ENCODE results near the gene ABCF2. TPM values are rescaled to one million over a fixed set of nuclear protein-coding genes. Genes with fewer than 3 reads are reported as not detected.

ABCF2 gene
- total RNA-seq, 1 donor from 2014 or later = 28.8 TPM

DNA sequence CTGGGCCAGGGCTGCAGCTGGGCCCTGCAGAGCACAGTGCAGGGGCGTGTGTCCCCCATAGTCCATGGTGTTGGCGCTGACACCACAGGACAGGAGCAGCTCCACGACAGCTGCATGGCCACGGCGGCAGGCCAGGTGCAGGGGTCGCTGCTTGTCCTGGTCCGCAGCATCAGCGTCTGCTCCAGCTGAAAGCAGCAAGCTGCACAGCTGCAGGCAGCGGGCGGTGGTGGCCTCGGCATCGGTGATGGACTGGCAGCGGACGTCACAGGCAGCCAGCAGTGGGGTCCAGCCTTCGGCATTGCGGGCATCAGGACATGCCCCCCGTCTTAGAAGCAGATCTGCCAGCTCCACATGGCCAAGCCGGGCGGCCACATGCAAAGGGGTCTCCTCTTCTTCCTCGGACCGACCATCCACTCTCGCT lies 46.0 kb downstream of the ABCF2 start:
- DNase-seq (ENCODE audit: low spot score) = peak; percentile 76
- intact Hi-C loops (cut with DNase I) = no loop called here

- intact Hi-C loops (cut with DNase I) = loop anchor here (5.0 kb wide), 1 partner anchor 62 kb away; no protein-coding TSS in a partner anchor
- peak; percentile 9 for DNase-seq (ENCODE audit: low spot score)
Observed at GRCh38 chr7:151179946-151180345, 47.1 kb downstream of the ABCF2 start.

DNA sequence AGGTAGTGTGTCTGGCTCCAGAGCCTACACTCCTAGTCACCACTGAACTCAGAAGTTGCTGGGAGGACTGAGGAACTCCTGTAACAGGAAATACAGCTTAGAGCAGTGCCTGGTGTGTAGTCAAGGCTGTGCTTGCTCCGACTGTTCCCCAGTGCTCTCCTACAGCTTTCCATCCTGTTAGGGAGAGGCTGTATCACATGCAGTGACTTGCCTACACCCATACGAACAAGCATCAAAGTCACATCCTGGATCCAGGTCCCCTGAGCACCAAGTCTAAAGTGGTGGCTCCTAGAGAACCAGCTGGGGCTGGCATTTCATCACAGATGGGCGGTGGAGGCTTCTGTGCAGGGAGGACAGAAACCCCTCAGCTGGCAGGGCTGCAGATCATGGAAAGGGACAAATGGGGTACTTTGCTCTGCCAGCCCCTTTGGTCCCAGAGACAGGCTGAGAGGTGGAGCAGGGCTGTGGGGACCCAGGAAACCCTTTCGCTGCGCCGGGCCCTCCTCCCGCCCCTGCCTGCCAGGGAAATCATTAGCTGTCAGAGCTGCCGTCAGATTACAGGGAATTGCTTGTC lies 47.6 kb downstream of the ABCF2 start:
- DNase-seq (ENCODE audit: low spot score) = no peak
- intact Hi-C loops (cut with DNase I) = loop anchor here (5.0 kb wide), 1 partner anchor 63 kb away; no protein-coding TSS in a partner anchor

- no peak for DNase-seq (ENCODE audit: low spot score)
- intact Hi-C loops (cut with DNase I) = loop anchor here (5.0 kb wide), 1 partner anchor 63 kb away; no protein-coding TSS in a partner anchor
Observed at GRCh38 chr7:151178831-151179230, 48.2 kb downstream of the ABCF2 start.

GRCh38 chr7:151178236-151178635 lies 48.8 kb downstream of the ABCF2 start:
- DNase-seq (ENCODE audit: low spot score) = no peak
- intact Hi-C loops (cut with DNase I) = loop anchor here (5.0 kb wide), 1 partner anchor 64 kb away; no protein-coding TSS in a partner anchor

GRCh38 chr7:151177310-151177709 lies 49.7 kb downstream of the ABCF2 start:
- intact Hi-C loops (cut with DNase I) = loop anchor here (5.0 kb wide), 1 partner anchor 65 kb away; no protein-coding TSS in a partner anchor
- DNase-seq (ENCODE audit: low spot score) = no peak

- no peak for DNase-seq (ENCODE audit: low spot score)
- intact Hi-C loops (cut with DNase I) = loop anchor here (5.0 kb wide), 1 partner anchor 66 kb away; no protein-coding TSS in a partner anchor
Observed at GRCh38 chr7:151176401-151176800, 50.6 kb downstream of the ABCF2 start.

DNA sequence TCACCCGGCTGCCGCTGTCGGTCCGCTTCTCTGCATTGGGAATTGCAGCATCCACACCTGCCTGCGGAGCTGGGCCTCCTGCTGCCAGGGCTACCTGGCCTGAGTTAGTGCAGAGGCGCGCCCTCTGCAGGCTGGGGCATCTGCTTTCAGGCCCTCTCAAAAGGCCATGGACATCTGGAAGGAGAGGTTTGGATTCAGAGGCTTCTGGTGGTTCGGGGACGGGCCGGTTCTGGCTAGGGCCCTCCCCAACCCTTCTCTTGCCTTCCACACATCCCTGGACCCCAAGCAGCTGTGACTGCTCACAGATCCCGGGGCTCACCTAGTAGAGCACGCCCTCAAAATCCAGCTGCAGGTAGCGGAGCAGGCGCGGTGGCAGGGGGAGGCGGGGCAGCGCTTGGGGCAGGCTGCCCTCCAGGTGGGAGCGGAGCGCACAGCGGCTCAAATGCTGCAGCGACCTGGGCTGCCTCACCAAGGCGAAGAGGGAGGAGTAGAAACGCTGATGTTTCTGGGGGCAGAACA lies 51.2 kb downstream of the ABCF2 start:
- DNase-seq (ENCODE audit: low spot score) = no peak
- intact Hi-C loops (cut with DNase I) = loop anchor here (5.0 kb wide), 1 partner anchor 66 kb away; no protein-coding TSS in a partner anchor

GRCh38 chr7:151175047-151175792 lies 51.8 kb downstream of the ABCF2 start:
- intact Hi-C loops (cut with DNase I) = loop anchor here (5.0 kb wide), 1 partner anchor 67 kb away; no protein-coding TSS in a partner anchor
- no peak for DNase-seq (ENCODE audit: low spot score)

GRCh38 chr7:151174246-151175046 lies 52.6 kb downstream of the ABCF2 start:
- DNase-seq (ENCODE audit: low spot score) = no peak
- intact Hi-C loops (cut with DNase I) = loop anchor here (5.0 kb wide), 2 partner anchors 68 to 128 kb away; no protein-coding TSS in a partner anchor

- DNase-seq (ENCODE audit: low spot score) = no peak
- intact Hi-C loops (cut with DNase I) = loop anchor here (5.0 kb wide), 1 partner anchor 129 kb away; no protein-coding TSS in a partner anchor
Observed at GRCh38 chr7:151173386-151174245, 53.4 kb downstream of the ABCF2 start.

DNA sequence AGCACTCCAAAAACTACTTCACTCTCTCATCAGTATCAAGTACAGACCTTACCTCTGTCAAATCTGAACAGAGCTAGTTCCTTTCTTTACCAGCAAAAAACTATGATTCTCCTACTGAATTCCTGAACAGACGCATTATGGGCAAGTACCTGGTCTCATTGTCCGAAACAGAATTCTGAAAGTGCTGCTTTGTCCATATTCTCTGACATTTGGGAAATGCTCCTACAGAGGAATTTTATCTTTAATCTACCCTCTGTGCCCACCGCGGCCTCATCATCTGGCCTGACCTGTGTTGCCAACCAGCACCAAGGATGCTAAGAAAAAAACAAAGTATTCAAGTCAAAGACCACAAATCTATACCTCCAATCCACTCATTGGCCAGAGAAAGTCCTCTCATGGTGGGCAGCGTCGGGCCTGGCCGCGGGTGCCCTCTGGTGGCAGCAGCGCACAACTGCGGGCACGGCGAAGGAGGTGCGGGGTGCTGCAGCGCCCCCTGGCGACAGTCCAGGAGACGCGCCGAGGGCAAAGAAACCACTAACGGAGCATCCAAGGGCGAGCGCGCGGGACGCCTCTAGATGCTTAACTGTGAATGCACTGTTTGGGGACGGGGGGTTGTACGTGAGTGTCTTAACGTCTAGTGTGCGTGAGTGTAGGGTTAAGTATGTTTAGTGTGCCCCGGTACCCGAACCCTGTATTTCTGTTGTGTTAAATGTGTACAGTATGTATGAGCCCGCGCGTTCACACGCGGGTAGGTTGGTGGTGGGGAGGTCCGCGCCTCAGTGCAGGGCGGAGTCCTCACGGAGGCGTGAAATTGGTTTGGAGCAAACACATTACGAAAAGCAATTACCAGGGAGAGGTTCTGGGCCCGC lies 54.5 kb downstream of the ABCF2 start:
- DNase-seq (ENCODE audit: low spot score) = peak; percentile 93
- intact Hi-C loops (cut with DNase I) = loop anchor here (5.0 kb wide), 1 partner anchor 130 kb away; no protein-coding TSS in a partner anchor

- intact Hi-C loops (cut with DNase I) = no loop called here
- no peak for DNase-seq (ENCODE audit: low spot score)
Observed at GRCh38 chr7:151168787-151169162, 58.2 kb downstream of the ABCF2 start.

DNA sequence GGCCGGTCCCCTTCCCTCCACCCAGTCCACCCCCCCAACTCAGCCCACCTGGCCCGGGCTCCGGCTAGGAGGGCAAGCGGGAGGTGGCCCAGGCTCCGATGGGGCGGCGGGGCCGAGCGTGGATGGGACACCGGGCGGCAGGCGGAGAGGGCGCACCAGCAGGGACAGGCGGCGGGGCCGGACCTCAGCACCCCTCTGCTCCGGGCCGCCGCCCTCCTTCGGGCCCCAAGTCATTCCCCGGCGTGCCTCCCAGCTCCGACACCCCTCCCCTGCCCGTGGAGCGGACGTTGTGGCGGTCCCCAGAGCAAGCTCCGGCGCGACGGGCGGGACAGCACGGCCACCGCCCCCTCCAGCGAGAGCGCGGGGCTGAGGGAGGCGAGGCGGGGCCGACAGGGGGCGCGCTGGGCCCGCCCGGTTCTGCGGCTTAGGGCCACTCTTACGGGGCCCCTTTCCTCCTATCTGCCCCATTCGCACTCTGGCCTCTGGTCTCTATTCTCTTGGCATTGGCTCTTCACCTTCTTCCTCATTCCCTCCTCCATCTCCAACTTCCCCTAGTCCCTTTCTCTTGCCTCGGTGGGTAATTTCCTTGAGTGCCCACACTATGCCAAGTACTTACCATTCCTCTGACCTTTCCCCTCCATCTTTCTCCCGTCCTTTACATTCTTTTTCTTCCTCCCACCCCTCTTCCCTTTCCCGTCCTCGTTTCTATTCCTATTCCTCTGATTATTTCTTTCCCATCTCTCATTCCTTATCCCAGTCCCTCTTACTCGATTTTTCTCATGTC lies 58.8 kb downstream of the ABCF2 start:
- DNase-seq (ENCODE audit: low spot score) = no peak

GRCh38 chr7:151167197-151167961 lies 59.6 kb downstream of the ABCF2 start, which contains the start of gene GBX1:
Gene GBX1 (minus strand): TSS chr7:151167694. CDS start chr7:151167548, 146 bp downstream.
- intact Hi-C loops (cut with DNase I) = no loop called here
- no peak for DNase-seq (ENCODE audit: low spot score)

More for the DNA sequence above, 58.8 kb downstream of the ABCF2 start:
- intact Hi-C loops (cut with DNase I) = no loop called here

DNA sequence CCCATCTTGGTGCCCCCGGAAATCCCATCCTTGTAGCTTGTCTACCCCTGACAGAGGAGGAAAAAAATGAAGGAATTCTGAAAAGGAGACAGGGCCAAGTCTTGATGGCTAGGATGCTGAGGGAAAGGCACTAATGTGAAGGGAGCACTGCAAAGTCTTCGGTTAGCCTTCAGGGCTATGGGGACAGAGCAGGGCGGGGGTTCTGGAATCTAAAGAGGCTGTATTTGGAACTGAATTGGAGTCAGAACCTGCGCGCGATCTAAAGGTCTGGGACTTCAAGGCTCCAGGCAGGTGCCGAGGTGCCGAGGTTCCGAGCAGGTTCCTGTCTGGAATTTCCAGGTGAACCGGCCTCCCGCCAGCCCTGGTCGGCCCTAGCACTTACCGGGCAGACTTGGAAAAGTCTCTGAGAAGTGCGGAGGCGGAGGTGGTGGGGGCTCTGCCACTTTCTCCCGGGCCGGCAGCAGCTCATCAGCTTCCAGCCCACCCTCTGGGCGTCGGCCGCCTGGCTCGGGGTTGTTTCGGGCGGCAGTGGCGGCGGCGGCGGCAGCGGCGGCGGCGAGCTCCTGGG lies 60.3 kb downstream of the ABCF2 start:
- intact Hi-C loops (cut with DNase I) = no loop called here
- DNase-seq (ENCODE audit: low spot score) = no peak
